Gastrocnemius medialis (tissue), 4 donors: ENCODE measurements around the gene IRF2. TPM values are rescaled to one million over a fixed set of nuclear protein-coding genes. Genes with fewer than 3 reads are reported as not detected.
A peak's percentile ranks its signal among the peaks of the same experiment; 100 is the strongest.

ENCODE experiments used
- ATAC-seq, 2 donors: fragments of 150-250 bp; one replicate each; pipeline ENCODE4 v1.9.1; 2016
- DNase-seq, 2 donors: peaks; one replicate each; pipeline ENCODE4 v3.0.0-alpha.2; 2019
- H3K27ac ChIP-seq, 4 donors: fragments of 200-600 bp; sonication (generic); 1 replicate in 1 of 4; 2 replicates in 3 of 4; pipeline ENCODE4 v1.5.1; 2016 to 2018; ENCODE audit warnings: mild to moderate bottlenecking in 2 of 4, moderate library complexity in 1 of 4
- H3K27me3 ChIP-seq, 3 donors: fragments of 200-600 bp; sonication (generic) in 2 of 3; 1 replicate in 1 of 3; 2 replicates in 2 of 3; pipeline versions ENCODE4 v1.5.1 to v1.6.0; 2016 to 2019; ENCODE audit warnings: mild to moderate bottlenecking in 1 of 3, moderate library complexity in 1 of 3
- H3K36me3 ChIP-seq, 2 donors: fragments of 200-600 bp; sonication (generic) in 1 of 2; one replicate each; pipeline ENCODE4 v1.5.1; 2017 to 2018
- H3K4me1 ChIP-seq, 2 donors: fragments of 200-600 bp; sonication (generic) in 1 of 2; one replicate each; pipeline ENCODE4 v1.5.1; 2016 to 2017; ENCODE audit warnings: mild to moderate bottlenecking in 2 of 2
- H3K4me3 ChIP-seq, 4 donors: fragments of 200-600 bp; sonication (generic) in 3 of 4; 1 replicate in 1 of 4; 2 replicates in 3 of 4; pipeline ENCODE4 v1.5.1; 2016 to 2019; ENCODE audit warnings: mild to moderate bottlenecking in 2 of 4
- H3K9me3 ChIP-seq, 3 donors: fragments of 200-600 bp; sonication (generic) in 2 of 3; 1 replicate in 1 of 3; 2 replicates in 2 of 3; pipeline ENCODE4 v1.5.1; 2016 to 2019
- CTCF ChIP-seq, 5 experiments: fragments of 450-650 bp in 3 of 5; fragments of 200-600 bp in 2 of 5; sonication (generic) in 2 of 5; IDR thresholded peaks in 4 of 5; conservative IDR thresholded peaks in 1 of 5; 1 replicate in 4 of 5; 2 replicates in 1 of 5; pipeline ENCODE4 v1.5.1; 2016 to 2019; ENCODE audit warnings: antibody characterized with exemption in 5 of 5, mild to moderate bottlenecking in 3 of 5, moderate library complexity in 3 of 5
- POLR2A ChIP-seq, 2 donors: fragments of 450-650 bp; IDR thresholded peaks; one replicate each; pipeline ENCODE4 v1.6.1; 2017; ENCODE audit warnings: antibody characterized with exemption in 2 of 2, mild to moderate bottlenecking in 2 of 2, moderate library complexity in 2 of 2
- in situ Hi-C, 4 donors: fragments of 200-750 bp; cut with MboI; loops; one replicate each; pipeline versions ENCODE4 v1.15.0 to v1.8.0; 2017; ENCODE audit warnings: low sequenced_read_pairs in 4 of 4
- intact Hi-C: fragments of 100-400 bp; cut with DNase I; formaldehyde crosslinking; loops from one replicate; pipeline ENCODE4 v1.15.1; 2023; ENCODE audit warnings: low total_unique reads
- total RNA-seq, 4 donors: library from RNA; depleted of rRNA; stranded (reverse); fragments of >200 nt; gene quantifications; one replicate each; pipeline versions ENCODE4 v1.1.0 to v1.2.3, GENCODE V29; 2016

The IRF2 gene
- total RNA-seq, 4 donors from 2014 or later: 20.9 to 37.1 (median 32.8) TPM

- DNase-seq: no peak
Measured at GRCh38 chr4:184427093-184427492, 47.3 kb downstream of the IRF2 start.

GRCh38 chr4:184424993-184425758 lies 49.2 kb downstream of the IRF2 start:
- intact Hi-C loops: no loop called here
- H3K4me1 ChIP-seq: peaks cover 25 to 39% of the 10 kb centered on the region in 2 donors
- in situ Hi-C loops: no loop called here
- no peaks in the 10 kb centered on the region for H3K27me3 ChIP-seq
- peak in 1 of 2 donors; percentile 44 for DNase-seq
- no peak overlapping the region for H3K4me3 ChIP-seq
- TF ChIP-seq CTCF (IDR thresholded peaks at IDR 0.05 in 4 of 5, conservative IDR thresholded peaks at IDR 0.05 in 1 of 5) (no peak), POLR2A (IDR thresholded peaks at IDR 0.05) (no peak)
- peak; percentile 49 to 53 for ATAC-seq
- no peaks in the 10 kb centered on the region for H3K9me3 ChIP-seq
- H3K27ac ChIP-seq: peak overlapping the region; percentile 15 to 60 (median 33)
- H3K36me3 ChIP-seq: peaks cover 0 to 29% of the 10 kb centered on the region in 2 donors

More at GRCh38 chr4:184427093-184427492, 47.3 kb downstream of the IRF2 start:
- no peaks in the 10 kb centered on the region for H3K27me3 ChIP-seq
- intact Hi-C loops: no loop called here
- H3K4me3 ChIP-seq: no peak overlapping the region
- peaks cover 19 to 34% of the 10 kb centered on the region in 2 donors for H3K4me1 ChIP-seq
- H3K9me3 ChIP-seq: no peaks in the 10 kb centered on the region
- ATAC-seq: no peak
- in situ Hi-C loops: no loop called here
- H3K36me3 ChIP-seq: peaks cover 0 to 29% of the 10 kb centered on the region in 2 donors
- TF ChIP-seq CTCF (IDR thresholded peaks at IDR 0.05 in 4 of 5, conservative IDR thresholded peaks at IDR 0.05 in 1 of 5) (no peak), POLR2A (IDR thresholded peaks at IDR 0.05) (no peak)
- peak overlapping the region in 2 of 4 donors; percentile 30 to 55 for H3K27ac ChIP-seq

GRCh38 chr4:184424279-184424678 lies 50.1 kb downstream of the IRF2 start:
- TF ChIP-seq POLR2A (IDR thresholded peaks at IDR 0.05) (no peak), CTCF (IDR thresholded peaks at IDR 0.05 in 4 of 5, conservative IDR thresholded peaks at IDR 0.05 in 1 of 5) (no peak)
- peak overlapping the region in 2 of 4 donors; percentile 27 to 63 for H3K27ac ChIP-seq
- no peaks in the 10 kb centered on the region for H3K9me3 ChIP-seq
- intact Hi-C loops (no loop called here), in situ Hi-C loops (no loop called here)
- H3K4me1 ChIP-seq: peaks cover 25 to 36% of the 10 kb centered on the region in 2 donors
- H3K4me3 ChIP-seq: no peak overlapping the region
- DNase-seq: no peak
- no peak for ATAC-seq
- H3K36me3 ChIP-seq: peaks cover 0 to 29% of the 10 kb centered on the region in 2 donors
- H3K27me3 ChIP-seq: no peaks in the 10 kb centered on the region

- Histone ChIP-seq H3K27ac (peak overlapping the region; percentile 30 to 63 (median 37)), H3K36me3 (peaks cover 0 to 34% of the 10 kb centered on the region in 2 donors), H3K9me3 (no peaks in the 10 kb centered on the region), H3K4me3 (no peak overlapping the region), H3K27me3 (no peaks in the 10 kb centered on the region), H3K4me1 (peaks cover 25 to 36% of the 10 kb centered on the region in 2 donors)
- intact Hi-C loops (no loop called here), in situ Hi-C loops (no loop called here)
- DNase-seq (no peak), ATAC-seq (no peak)
- TF ChIP-seq POLR2A (IDR thresholded peaks at IDR 0.05): no peak
- TF ChIP-seq CTCF (IDR thresholded peaks at IDR 0.05 in 4 of 5, conservative IDR thresholded peaks at IDR 0.05 in 1 of 5): no peak
Measured at GRCh38 chr4:184423003-184423686, 51.2 kb downstream of the IRF2 start.
